ENCODE measurements around the gene ZDBF2.

Gene ZDBF2

GRCh38 chr2:206245265-206245672 is 29.2 kb upstream of the ZDBF2 start:
- Histone ChIP-seq H3K27ac (no peak overlapping the region), H3K27me3 (ENCODE audit: insufficient read depth, low read depth, severe bottlenecking) (no peaks in the 10 kb centered on the region), H3K36me3 (no peaks in the 10 kb centered on the region), H3K9me3 (ENCODE audit: severe bottlenecking) (no peaks in the 10 kb centered on the region), H3K4me3 (ENCODE audit: low read depth, low read length) (no peak overlapping the region)
- no peak for TF ChIP-seq CTCF (IDR thresholded peaks at IDR 0.05; ENCODE audit: low read depth, low read length)
- no peak for DNase-seq

- DNase-seq, result no peak
- peaks cover 6% of the 10 kb centered on the region for H3K9me3 ChIP-seq (ENCODE audit: severe bottlenecking)
Measured at GRCh38 chr2:206250041-206250897, 24.2 kb upstream of the ZDBF2 start.

GRCh38 chr2:206253125-206253776 is 21.2 kb upstream of the ZDBF2 start:
- no peak overlapping the region for H3K4me3 ChIP-seq (ENCODE audit: low read depth, low read length)
- H3K9me3 ChIP-seq (ENCODE audit: severe bottlenecking), result peaks cover 6% of the 10 kb centered on the region
- no peak for TF ChIP-seq CTCF (IDR thresholded peaks at IDR 0.05; ENCODE audit: low read depth, low read length)
- DNase-seq, result no peak
- no peaks in the 10 kb centered on the region for H3K36me3 ChIP-seq
- no peak overlapping the region for H3K27ac ChIP-seq
- no peaks in the 10 kb centered on the region for H3K27me3 ChIP-seq (ENCODE audit: insufficient read depth, low read depth, severe bottlenecking)

More at GRCh38 chr2:206250041-206250897, 24.2 kb upstream of the ZDBF2 start:
- no peaks in the 10 kb centered on the region for H3K36me3 ChIP-seq
- no peak for TF ChIP-seq CTCF (IDR thresholded peaks at IDR 0.05; ENCODE audit: low read depth, low read length)
- H3K27me3 ChIP-seq (ENCODE audit: insufficient read depth, low read depth, severe bottlenecking), result no peaks in the 10 kb centered on the region
- no peak overlapping the region for H3K27ac ChIP-seq
- no peak overlapping the region for H3K4me3 ChIP-seq (ENCODE audit: low read depth, low read length)

GRCh38 chr2:206253777-206254166 is 20.7 kb upstream of the ZDBF2 start:
- Histone ChIP-seq H3K9me3 (ENCODE audit: severe bottlenecking) (peaks cover 6% of the 10 kb centered on the region), H3K36me3 (no peaks in the 10 kb centered on the region), H3K27me3 (ENCODE audit: insufficient read depth, low read depth, severe bottlenecking) (no peaks in the 10 kb centered on the region), H3K4me3 (ENCODE audit: low read depth, low read length) (no peak overlapping the region), H3K27ac (no peak overlapping the region)
- TF ChIP-seq CTCF (IDR thresholded peaks at IDR 0.05; ENCODE audit: low read depth, low read length), result no peak
- no peak for DNase-seq

GRCh38 chr2:206255003-206255402 is 19.5 kb upstream of the ZDBF2 start:
- no peaks in the 10 kb centered on the region for H3K27me3 ChIP-seq (ENCODE audit: insufficient read depth, low read depth, severe bottlenecking)
- no peaks in the 10 kb centered on the region for H3K36me3 ChIP-seq
- H3K9me3 ChIP-seq (ENCODE audit: severe bottlenecking), result peaks cover 6% of the 10 kb centered on the region
- no peak overlapping the region for H3K27ac ChIP-seq
- DNase-seq, result no peak
- no peak for TF ChIP-seq CTCF (IDR thresholded peaks at IDR 0.05; ENCODE audit: low read depth, low read length)
- no peak overlapping the region for H3K4me3 ChIP-seq (ENCODE audit: low read depth, low read length)
